Activated naive CD4-positive, alpha-beta T cell treated with anti-CD3 and anti-CD28 coated beads, Interleukin-2, amount 50 U/mL, for 72 hours (primary cell): Measurements from ENCODE around the gene BTBD9. TPM values are rescaled to one million over a fixed set of nuclear protein-coding genes. Genes with fewer than 3 reads are reported as not detected.

ENCODE experiments used
- ATAC-seq, 2 donors: fragments of 150-1000 bp; cut with Tn5 transposase; 2 replicates each; pipeline ENCODE4 v1.10.0; 2021; ENCODE audit warnings: mild to moderate bottlenecking in 2 of 2, moderate library complexity in 2 of 2
- DNase-seq, 2 donors: peaks; one replicate each; pipeline ENCODE4 v3.0.0; 2021 to 2022; ENCODE audit warnings: low spot score in 2 of 2
- H3K27ac Mint-ChIP-seq, 2 donors: one replicate each; pipeline ENCODE4 v1.8.0; 2022; ENCODE audit warnings: mild to moderate bottlenecking in 2 of 2, mixed read lengths in 2 of 2
- H3K36me3 Mint-ChIP-seq, 2 donors: one replicate each; pipeline ENCODE4 v1.8.0; 2022; ENCODE audit warnings: mixed read lengths in 2 of 2
- H3K9me3 Mint-ChIP-seq, 2 donors: one replicate each; pipeline ENCODE4 v1.8.0; 2022; ENCODE audit warnings: mixed read lengths in 2 of 2
- total RNA-seq, 2 donors: library from RNA; stranded (reverse); gene quantifications; one replicate each; pipeline ENCODE4 v1.2.3, GENCODE V29; 2022

Gene BTBD9
- total RNA-seq, result 10 to 100 TPM; 10.5 to 18.8 TPM

DNA sequence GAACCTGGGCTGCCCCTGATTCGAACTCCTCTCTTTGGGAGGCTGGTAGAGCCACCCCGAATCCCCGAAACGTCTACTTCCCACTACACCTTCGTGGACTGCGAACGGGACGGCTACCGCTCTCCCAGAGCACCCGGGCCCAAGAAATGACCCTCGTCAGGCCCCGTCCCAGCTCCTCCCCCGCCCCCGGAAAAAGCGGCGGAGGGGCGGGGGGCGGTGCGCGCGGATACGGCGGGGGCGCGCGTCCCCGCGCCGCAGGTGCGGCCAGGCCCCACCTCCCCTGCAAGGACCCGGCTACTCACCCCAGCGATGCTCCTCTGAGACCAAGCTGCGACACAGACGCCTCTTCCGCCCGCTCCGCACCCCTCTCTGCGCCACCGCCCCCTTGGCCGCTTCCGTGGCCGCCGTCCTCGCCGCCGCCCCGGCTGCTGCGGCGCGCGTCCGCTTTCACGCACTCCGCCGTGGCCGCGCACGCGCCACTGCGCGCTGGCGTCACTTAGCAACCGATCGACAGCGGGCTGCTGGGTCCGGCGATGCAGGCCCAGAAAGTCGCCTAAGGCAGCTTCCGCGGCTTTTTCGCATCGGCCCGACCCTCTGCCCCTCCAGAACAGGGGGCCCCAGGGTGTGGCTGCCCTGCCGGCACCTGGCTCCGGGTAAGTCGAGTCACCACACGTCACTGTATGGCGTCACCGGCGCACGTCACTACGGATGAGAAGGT is at the start of gene BTBD9:
TSS of gene BTBD9 (minus strand) at position 432 of the 718 bp plus-strand sequence.
- Mint-ChIP-seq H3K36me3 (no peaks in the 10 kb centered on the region), H3K9me3 (no peaks in the 10 kb centered on the region), H3K27ac (peak within 1 kb of the TSS; percentile 94)
- ATAC-seq (peak; percentile 81 to 82), DNase-seq (peak; percentile 78 to 85)

DNA sequence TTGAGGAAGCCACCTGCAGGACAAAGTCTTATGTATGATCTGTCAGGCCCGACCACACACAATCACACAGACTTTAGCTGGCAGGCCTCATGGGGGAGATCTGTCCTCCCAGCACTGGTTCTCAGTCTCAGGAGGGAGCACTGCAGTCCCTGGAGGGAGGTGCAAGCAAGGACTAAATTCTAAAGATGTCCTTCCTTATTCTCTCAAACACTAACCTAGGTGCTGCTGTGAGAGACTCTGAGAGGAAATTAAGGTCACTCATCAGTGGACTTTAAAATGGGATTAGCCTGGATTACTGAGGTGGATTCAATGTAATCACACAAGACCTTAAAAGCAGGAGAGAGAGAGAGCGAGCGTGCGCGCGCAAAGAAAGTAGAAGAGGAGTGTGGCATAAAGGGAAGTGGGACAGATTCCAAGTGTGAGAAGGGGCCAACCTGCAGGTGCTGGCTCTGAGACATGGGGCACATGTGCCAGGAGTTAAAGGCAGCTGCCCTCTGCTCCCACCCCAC is 48.9 kb upstream of the BTBD9 start:
- Mint-ChIP-seq H3K27ac (no peak overlapping the region), H3K9me3 (no peaks in the 10 kb centered on the region), H3K36me3 (peaks cover 0 to 12% of the 10 kb centered on the region in 2 donors)
- DNase-seq (no peak), ATAC-seq (no peak)

DNA sequence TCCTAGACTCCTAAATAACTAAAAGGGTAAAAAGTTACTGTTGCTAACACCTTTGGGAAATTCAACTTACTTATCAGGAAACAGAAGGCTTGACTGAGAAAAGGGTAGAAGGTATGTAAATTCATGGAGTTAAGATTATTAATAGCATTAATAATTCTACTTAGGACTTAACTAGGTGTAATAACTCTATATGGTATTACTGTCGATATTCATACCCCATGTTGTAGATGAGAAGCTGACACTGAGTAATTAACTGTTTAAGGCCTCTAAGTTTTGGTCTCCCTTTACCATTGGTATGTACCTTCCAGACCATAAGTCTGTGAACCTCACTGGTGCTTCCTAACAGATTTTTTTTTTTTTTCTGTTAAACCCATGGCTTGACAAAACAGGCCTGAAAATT is 47.8 kb upstream of the BTBD9 start:
- DNase-seq, result no peak
- no peaks in the 10 kb centered on the region for H3K9me3 Mint-ChIP-seq
- peaks cover 0 to 11% of the 10 kb centered on the region in 2 donors for H3K36me3 Mint-ChIP-seq
- ATAC-seq, result no peak
- H3K27ac Mint-ChIP-seq, result no peak overlapping the region

DNA sequence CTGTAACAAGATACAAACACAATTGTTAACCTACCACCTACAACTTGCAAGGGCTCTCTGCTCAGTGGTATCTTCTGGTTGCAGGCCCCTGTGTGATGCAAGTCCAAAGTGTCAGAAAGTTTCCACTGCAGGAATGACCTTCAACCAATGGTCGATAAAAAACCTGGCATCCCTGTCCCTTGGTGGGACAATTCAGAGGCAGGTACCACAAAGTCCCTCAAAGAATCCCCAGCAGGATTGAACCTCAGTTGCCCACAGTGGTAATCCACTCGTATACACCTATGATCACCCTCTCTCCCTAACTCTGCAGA is 47.3 kb upstream of the BTBD9 start:
- Mint-ChIP-seq H3K9me3 (no peaks in the 10 kb centered on the region), H3K27ac (no peak overlapping the region), H3K36me3 (peaks cover 1 to 15% of the 10 kb centered on the region in 2 donors)
- DNase-seq (no peak), ATAC-seq (no peak)

DNA sequence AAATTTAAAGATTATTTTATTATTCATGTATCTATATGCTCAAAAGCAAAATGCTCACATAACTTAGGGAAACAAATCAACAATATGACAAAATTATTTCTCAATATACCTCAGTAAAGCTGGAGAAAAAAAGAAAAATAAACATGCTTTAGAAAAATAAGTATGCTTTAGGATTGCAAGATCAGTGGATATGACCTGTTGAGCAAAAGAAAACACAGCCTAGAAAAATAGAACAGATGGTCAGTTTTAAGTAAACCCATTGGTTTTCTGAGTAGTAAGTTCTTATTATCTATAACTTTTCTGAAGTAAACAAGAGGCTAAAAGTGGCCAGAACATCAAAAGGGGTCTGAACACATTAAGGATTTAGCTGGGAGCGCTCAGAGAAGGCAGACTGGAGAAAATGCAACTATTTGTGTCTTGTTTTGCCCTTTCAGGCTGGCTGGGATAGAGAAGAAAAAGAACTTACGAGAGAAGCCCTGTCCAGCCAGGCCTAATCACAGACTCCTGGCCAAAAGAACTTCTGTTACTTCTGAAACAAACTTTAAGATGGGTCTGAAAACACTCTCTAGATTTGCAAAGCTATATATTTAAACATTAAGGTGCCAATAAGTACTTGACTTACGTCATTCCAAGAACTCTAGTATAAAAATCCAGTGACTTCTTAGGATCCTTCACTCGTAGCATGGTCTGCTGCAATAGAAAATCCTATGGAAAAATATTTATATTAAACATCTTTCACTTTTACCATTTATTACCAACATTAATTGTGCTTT is 46.7 kb upstream of the BTBD9 start:
- no peak for DNase-seq
- no peak for ATAC-seq
- H3K9me3 Mint-ChIP-seq, result no peaks in the 10 kb centered on the region
- H3K27ac Mint-ChIP-seq, result no peak overlapping the region
- peaks cover 6 to 20% of the 10 kb centered on the region in 2 donors for H3K36me3 Mint-ChIP-seq

DNA sequence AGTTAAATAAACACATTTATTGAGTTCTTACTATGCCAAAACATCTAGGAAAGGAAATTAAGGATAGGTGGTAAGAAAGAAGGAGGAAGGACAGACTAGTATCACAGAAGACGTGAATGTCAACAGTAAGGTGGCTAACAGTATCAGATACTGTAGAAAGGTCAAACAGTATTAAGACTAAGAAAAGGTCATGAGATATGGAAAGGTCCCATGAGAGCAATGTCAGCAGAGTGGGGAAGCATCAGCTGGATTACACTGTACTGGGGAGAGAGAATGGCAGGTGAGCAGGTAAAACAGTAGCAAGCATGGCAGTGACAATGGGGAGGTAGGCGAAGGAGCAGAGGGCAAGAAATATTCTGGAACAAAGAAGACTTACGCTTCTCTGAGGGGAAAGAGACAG is 45.2 kb upstream of the BTBD9 start:
- DNase-seq (no peak), ATAC-seq (no peak)
- Mint-ChIP-seq H3K27ac (peak overlapping the region in 1 of 2 donors; percentile 35), H3K9me3 (no peaks in the 10 kb centered on the region), H3K36me3 (peaks cover 6 to 25% of the 10 kb centered on the region in 2 donors)

DNA sequence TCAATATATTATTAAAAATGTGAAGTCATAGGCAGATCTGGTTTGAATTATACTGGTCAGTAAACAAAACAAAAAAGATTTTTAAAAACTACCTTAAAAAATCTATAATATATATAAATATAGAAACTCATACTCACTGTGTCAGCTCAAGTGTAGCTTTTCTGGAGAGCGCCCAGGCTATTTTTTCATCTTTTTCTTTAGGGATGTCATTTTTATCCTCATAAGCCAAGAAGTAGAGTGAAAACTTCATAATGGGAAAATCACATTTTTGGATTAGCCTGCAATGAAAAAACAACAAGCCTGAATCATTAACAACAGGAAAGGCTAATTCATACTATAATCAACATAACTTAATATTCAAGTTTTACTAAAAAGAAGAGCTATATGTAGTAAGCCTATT is 44.5 kb upstream of the BTBD9 start:
- DNase-seq (no peak), ATAC-seq (no peak)
- H3K27ac Mint-ChIP-seq, result peak overlapping the region in 1 of 2 donors; percentile 46
- H3K36me3 Mint-ChIP-seq, result peaks cover 6 to 25% of the 10 kb centered on the region in 2 donors
- no peaks in the 10 kb centered on the region for H3K9me3 Mint-ChIP-seq

DNA sequence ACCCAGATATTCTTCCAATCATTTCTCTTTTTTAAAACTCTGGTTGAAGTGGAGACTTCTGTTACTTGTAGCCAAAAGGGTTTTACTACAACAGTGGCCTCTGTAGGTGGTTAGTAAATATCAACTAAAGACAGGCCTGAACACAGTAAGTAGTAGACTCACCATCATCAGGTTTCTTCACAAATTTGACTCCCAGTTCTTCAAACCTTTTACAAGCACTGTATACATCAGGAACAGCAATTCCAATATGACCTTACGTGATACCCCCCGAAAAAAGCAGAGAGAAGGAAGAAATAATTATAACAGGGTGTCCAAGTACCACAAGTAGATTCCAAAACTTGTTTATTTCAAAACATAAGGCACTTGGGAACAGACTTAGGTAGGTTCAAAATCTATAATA is 42.1 kb upstream of the BTBD9 start:
- H3K27ac Mint-ChIP-seq, result no peak overlapping the region
- peaks cover 12 to 36% of the 10 kb centered on the region in 2 donors for H3K36me3 Mint-ChIP-seq
- H3K9me3 Mint-ChIP-seq, result no peaks in the 10 kb centered on the region
- no peak for ATAC-seq
- no peak for DNase-seq

DNA sequence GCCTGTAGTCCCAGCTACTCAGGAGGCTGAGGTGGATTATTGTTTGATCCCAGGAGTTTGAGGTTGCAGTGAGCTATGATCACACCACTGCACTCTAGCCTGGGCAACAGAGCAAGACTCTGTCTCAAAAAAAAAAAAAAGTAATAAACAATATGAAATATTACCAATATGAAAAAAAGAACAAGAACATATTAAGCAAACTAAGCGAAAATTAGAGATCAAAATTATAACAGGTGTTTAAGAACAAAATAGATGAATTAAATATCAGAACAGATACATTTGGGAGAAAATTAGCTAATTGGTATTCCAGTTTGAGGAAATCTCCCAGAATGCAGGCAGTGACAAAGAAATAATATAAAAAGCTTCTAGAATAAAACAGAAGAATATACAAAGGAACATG is 39.9 kb upstream of the BTBD9 start:
- H3K9me3 Mint-ChIP-seq, result peaks cover 0 to 4% of the 10 kb centered on the region in 2 donors
- peak overlapping the region in 1 of 2 donors; percentile 36 for H3K27ac Mint-ChIP-seq
- H3K36me3 Mint-ChIP-seq, result peaks cover 34 to 57% of the 10 kb centered on the region in 2 donors
- no peak for ATAC-seq
- no peak for DNase-seq

DNA sequence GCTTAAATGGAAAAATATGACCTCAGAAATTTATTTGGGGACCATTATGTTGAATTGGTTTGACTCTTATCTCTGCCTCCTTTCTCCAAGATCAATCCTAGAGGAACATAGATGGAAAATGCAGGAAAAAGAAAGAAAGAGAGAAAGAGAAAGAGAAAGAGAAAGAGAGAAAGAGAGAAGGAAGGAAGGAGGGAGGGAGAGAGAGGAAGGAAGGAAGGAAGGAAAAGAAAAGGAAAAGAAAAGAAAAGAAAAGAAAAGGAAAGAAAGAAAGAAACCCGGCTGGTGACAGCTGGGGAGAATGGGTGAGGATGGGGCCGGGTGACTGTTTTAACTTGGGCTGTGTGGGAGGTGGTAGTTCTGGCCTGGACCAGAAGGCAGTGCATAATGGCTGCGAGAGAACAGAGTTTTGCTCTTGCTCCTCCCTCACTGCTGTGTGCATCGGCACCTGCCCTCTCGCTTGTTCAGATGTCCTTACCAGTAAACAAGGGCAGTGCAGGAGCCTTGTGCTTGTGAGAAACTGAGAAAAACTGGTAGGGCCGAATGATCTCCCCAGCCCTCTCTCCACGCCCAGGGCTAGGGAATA is 38.5 kb upstream of the BTBD9 start:
- peak overlapping the region in 1 of 2 donors; percentile 57 for H3K27ac Mint-ChIP-seq
- peaks cover 40 to 71% of the 10 kb centered on the region in 2 donors for H3K36me3 Mint-ChIP-seq
- DNase-seq (no peak), ATAC-seq (no peak)
- H3K9me3 Mint-ChIP-seq, result peaks cover 3 to 5% of the 10 kb centered on the region in 2 donors

DNA sequence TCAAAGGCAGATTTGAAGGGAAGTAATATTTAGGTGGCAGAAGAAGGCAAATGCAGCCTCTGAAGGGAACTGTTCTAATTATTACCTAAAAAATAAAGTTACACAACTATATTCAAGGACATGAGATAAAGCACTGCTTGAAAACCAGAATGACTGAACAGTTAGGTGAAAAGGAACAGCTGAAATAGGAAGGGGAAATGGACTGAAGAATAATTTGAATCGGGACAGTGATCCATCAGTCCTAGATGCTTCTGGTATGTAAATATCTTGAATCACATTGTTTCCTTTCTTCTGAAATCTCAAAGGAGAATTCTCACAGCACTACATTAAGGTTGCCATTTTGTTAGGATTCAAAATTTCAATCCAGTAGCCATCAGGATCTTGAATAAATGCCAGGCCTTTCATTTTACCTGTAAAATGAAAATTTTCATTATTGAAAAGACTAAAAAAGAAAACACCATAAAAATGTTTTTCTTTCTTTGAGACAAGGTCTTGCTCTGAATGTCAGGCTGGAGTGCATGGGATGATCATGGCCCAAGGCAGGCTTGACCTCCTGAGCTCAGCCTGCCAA is 37.3 kb upstream of the BTBD9 start:
- H3K27ac Mint-ChIP-seq, result peak overlapping the region in 1 of 2 donors; percentile 44
- peaks cover 39 to 63% of the 10 kb centered on the region in 2 donors for H3K36me3 Mint-ChIP-seq
- DNase-seq (no peak), ATAC-seq (no peak)
- peaks cover 3 to 5% of the 10 kb centered on the region in 2 donors for H3K9me3 Mint-ChIP-seq

DNA sequence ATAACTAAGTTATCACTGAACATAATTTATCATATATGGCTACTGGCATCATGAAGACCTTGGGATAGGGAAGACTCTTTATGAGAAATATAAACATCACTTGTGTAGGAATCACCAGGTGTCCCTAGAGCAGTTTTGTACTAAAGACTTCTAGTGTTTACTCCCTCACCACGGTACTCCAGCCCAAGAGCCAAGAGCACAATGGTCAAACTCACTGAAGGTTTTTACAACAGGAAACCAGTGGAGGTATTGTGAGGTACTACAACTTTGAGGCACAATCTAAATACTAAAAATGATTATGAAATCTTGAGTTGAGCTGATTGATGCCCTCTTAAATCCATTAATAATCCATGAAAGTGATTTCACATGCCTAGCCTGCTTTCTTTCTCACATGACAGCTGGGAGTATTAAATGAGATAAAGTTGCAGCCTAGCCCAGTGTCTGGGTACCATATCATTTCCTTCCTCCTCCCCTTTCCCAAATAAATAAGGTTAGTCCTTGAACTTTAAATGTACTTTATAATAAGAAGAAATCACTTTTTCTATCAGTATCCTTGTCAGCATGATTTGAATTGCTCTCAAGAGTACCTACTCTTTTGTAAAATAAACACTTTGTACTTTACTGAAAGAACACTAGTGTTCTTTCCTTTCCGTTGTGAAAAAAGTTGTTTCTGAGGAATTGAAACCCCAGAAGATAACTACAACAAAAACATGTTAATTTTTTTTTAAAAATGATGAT is 36.7 kb upstream of the BTBD9 start:
- Mint-ChIP-seq H3K36me3 (peaks cover 34 to 56% of the 10 kb centered on the region in 2 donors), H3K27ac (no peak overlapping the region), H3K9me3 (peaks cover 3 to 5% of the 10 kb centered on the region in 2 donors)
- ATAC-seq (no peak), DNase-seq (no peak)

DNA sequence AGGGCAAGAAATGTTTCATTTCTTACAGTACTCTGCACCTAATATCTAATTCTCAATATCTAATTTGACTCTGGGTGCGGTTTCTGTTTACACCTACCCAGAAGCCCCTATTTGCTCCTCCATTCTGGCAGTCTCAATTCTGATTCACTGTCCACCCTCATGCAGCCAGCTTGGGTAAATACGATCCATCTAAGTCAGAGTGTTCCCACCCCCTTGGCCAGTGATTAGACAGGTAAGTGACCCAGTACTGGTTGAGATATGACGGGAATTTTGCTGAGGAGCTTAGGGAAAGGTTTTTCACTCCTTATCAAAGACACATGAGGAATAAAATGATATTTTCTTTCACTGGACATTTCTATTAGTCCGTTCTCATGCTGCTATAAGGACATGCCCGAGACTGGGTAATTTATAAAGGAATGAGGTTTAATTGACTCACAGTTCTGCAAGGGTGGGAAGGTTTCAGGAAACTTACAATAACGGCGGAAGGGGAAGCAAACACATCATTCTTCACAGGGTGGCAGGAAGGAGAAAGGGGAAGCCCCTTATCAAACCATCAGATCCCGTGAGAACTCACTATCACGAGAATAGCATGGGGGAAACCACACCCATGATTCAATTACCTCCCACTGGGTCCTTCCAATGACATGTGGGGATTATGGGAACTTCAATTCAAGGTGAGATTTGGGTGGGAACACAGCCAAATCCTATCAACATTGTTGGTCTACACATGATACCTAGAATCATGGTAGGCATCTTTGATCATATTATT is 33.9 kb upstream of the BTBD9 start:
- ATAC-seq (peak; percentile 34 to 69), DNase-seq (peak; percentile 8 to 60)
- peaks cover 3 to 5% of the 10 kb centered on the region in 2 donors for H3K9me3 Mint-ChIP-seq
- peaks cover 31 to 46% of the 10 kb centered on the region in 2 donors for H3K36me3 Mint-ChIP-seq
- H3K27ac Mint-ChIP-seq, result peak overlapping the region in 1 of 2 donors; percentile 87

DNA sequence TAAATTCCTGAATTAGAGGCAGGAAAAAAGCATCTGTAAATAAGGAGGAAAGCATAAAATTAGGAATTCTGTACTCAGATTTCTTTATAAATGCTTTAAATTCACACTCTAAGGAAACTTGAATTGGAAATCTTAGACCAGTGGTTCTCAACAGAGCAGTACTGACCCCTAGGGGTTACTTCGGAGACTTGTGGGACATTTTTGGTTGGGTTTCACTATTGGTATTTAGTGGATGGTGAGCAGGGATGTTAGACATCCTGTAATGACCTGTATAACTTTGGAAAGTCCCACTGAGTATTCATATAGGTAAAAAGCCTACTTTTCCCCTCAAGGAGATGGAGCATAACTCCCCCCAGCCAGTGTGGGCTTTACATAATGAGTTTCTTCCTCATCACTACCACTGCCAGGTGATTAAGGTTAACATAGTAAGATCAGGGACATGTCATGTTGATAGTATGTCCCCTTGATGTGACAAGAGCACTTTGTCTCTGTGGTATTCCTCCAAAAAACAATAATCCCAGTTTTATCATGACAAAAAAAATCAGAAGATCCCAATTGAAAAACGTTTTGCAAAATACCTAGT is 32.2 kb upstream of the BTBD9 start:
- DNase-seq, result peak in 1 of 2 donors; percentile 39
- Mint-ChIP-seq H3K9me3 (peaks cover 3 to 5% of the 10 kb centered on the region in 2 donors), H3K36me3 (peaks cover 28 to 36% of the 10 kb centered on the region in 2 donors), H3K27ac (peak overlapping the region in 1 of 2 donors; percentile 83)
- ATAC-seq, result peak; percentile 91 to 93

DNA sequence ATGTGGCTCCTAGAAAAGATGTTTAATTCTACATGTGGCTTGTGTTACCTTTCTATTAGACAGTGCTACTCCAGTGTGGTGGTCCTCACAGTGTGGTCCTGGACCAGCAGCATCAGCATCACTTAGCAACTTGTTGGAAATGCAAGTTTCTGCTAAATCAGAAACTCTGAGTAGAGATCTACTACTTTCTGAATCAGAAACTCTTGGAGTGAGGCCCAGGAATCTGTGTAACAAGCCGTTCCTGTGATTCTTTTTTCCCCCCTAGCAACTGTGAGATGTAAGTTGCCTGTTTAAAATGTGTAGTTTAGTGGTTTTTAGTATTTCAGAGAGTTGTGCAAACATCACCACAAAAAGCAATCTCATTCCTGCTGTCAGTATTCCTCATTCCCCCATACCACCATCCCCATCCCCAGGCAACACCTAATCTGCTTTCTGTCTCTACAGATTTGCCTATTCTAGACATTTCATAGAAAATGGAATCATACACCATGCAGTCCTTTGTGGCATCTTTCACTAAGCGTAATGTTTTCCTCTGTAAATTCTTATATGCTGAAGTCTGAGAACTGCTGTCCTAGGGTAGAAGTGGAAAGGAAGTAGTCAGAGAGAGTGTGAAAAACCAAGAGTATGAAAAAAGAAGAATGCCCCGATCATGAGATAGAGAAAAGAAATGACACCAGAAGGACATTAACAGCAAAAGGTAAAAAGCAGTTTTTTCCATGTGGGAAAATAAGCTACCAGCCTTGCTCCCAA is 18.9 kb upstream of the BTBD9 start:
- Mint-ChIP-seq H3K9me3 (no peaks in the 10 kb centered on the region), H3K27ac (peak overlapping the region in 1 of 2 donors; percentile 61), H3K36me3 (no peaks in the 10 kb centered on the region)
- no peak for ATAC-seq
- no peak for DNase-seq
